GM21528 (cell line): ENCODE results near the gene ZMYM2.

Source experiments
- ATAC-seq: cut with Tn5 transposase; IDR thresholded peaks from one replicate; pipeline ENCODE4 v1.9.1; 2021; ENCODE audit warnings: mild to moderate bottlenecking, moderate library complexity; ENCODE audit not compliant: unreplicated experiment, low FRiP score

ZMYM2 gene

DNA sequence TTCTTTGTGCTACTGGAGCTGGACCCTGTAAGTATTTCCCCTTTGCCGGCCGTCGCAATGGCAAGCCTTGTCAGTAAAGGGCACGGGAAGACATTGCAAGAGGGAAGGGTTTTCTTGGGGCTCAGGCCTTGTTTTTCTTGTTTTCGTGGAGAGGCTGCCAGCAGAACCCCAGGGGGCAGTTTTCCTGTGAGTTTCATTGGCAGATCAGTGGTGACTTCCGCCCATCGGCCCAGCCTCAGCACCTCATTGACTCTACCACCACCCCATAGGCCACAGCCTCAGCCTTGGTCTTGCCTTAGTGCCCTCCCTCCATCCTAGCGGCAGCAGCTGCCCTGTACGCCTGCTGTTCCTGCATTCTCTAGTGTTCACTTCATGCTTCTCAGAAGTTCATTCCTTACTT lies 140.8 kb downstream of the ZMYM2 start:
- no peak for ATAC-seq

DNA sequence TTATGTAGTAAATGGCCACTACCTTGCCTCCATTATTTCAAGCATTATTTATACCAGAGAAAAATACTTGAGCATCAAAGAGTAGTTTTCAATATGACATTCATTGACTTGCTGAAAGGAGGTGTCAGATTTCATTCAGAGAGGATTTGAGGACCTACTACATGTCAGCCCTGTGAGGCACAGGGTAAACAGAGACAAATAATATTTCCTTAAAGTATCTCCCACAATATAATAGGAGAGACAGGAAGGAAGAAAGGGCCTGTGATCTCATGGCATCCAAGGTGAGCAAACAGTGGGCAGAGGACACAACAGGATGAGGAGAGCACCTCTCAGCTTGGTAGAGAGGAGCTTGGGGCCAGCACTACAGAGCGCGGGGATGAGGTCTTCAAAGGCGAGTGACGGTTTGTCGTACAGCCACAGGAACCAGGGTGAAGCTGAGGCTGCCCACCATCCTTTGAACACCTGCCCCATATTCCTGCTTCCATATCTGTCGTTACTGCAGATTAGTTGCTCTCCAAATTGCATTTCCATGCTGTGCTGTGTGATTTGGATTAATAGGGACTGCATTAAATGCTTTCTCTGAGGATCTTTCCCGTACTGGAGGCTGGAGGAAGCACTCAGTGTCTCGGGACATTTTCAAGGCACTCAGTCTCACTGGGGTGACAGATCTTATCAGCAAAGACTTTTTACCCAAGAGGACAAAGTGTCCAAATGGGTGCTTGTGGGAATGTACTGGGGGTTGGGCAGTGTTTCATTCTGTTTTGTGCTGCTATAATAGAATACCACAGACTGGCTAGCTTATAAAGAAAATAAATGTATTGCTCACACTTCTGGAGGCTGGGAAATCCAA lies 143.2 kb downstream of the ZMYM2 start:
- no peak for ATAC-seq

DNA sequence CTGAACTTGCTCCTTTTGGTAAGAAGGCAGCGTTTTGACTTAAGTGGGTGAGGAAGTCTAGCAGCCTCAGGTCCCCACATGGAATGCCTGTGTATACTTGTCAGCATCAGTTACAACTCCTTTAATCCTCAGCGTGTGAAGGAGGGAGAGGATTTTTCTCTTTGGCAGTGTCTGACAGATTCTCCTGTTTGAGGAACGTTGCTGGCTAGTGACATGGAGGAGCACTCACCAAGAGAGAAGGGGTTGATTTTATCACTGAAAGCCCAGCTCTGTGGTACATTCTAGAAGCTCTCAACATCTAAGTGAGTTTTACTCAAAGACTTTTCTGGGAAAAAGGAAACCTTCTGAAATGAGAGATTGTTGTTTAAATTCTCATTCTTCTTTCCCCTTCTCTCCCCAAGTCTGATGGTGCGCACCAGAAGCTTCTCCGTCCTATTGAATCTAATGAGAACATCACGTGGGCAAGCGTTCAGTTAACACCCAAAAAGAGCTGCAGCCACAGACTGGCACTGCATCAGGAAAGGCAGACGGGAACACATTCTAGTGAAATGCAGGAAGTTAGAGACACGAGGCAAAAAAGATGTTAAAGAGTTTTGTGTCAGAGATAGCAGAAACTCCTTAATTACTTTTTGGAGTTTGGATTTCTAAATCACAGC lies 144.1 kb downstream of the ZMYM2 start:
- ATAC-seq, result no peak

DNA sequence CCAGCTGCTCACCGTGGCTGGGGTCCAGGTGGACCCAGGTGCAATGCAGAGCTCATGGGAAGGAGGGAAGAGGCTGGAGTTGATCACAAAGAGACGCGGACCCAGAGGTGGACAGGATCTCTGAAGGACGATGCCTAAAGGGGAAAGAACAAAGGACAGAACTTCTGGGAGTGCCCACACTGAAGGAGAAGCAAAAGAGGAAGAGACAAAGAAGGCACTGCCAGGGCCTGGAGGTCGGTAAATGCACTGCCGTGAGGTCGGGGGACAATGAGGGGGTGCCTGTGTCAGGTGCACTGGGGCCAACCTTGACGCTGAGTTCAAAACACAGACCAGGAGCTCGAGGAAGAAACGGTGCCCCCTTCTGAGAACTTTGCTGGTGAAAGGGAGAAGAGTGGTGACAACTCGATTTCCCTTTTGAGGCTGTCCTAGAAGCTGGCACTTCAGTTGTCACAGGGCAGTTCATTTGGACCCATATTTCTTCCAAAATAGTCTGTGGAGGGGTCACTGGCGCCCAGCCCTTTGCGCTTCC lies 146.7 kb downstream of the ZMYM2 start:
- no peak for ATAC-seq

DNA sequence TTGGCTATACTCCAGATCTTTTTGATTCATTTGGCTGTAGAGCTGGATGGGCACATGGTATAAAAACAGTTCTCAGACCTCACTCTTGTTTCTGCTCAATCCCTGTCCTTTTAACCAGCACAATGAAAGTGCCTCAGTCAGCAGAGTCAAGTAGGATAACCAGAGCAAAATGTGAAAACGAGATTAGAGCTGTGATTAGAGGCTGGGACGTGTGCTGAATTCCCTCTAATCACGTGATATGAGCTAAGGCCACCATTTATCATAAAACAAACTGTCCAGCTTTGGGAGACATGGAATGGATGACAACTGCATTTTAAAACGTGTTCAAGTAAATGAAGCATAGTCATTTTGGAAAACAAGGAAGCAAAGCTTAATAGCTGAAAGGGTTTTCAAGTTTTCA lies 148.2 kb downstream of the ZMYM2 start:
- no peak for ATAC-seq

DNA sequence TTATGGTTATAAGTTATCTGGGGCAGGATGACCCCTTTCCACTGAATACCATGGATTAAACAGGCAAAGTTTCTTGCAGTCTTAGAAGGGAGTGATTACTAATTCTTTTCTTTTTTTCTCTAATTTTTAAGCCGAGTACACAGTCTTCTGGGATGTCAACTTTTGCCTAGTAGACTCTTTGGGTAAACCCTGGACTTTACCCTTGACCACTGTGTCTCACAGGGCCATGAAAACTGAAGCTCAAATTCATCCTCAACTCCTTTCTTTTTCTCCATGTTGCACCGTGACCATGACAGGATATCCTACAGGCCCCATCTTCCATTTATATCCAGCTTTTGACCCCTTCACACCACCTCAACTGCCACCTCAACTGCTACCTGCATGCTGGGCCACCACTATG lies 150.5 kb downstream of the ZMYM2 start:
- ATAC-seq, result no peak

DNA sequence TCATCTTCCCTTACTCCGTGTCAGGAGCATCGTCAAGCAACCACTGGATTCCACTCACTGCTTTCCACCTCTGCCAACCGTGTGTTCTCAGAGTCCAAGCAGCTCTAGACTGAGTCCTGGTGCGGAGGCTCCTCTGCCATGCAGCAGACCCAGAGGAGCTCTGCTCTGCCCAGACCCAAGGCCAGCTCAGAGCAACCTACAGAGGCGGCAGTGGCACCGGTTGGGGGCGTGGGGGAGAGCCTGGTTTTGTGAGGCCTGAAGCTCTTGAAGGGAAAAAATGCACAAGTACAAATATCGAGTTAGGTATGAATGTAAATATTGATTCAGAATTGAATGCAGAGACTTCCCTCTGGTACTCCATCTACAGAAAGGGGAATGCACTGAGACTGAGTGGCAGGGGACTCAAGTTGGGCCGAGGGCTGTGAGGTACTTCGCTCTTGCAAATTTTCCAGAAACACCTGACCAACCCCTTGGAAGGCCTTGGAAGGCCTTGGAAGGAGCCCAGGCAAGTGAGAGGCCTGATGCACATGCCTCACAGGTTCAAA lies 155.6 kb downstream of the ZMYM2 start:
- no peak for ATAC-seq

DNA sequence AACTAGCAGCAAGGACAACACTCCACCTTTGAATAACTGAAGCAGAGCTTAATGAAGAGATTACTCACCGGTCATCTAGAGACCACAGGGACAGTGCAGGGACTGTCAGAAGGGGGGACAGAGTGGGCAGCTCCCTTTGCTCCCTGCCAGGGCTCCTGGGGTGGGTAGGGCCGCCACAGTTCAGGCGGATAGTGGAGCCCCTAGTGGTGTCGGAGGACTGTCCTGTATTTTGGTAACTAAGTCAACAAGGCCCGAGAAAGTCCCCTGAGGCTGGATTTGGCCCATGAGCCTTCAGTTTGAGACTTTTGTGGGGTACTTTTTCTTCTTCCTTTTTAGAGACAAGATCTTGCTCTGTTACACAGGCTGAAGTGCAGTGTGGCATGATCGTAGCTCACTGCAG lies 157.7 kb downstream of the ZMYM2 start:
- no peak for ATAC-seq

DNA sequence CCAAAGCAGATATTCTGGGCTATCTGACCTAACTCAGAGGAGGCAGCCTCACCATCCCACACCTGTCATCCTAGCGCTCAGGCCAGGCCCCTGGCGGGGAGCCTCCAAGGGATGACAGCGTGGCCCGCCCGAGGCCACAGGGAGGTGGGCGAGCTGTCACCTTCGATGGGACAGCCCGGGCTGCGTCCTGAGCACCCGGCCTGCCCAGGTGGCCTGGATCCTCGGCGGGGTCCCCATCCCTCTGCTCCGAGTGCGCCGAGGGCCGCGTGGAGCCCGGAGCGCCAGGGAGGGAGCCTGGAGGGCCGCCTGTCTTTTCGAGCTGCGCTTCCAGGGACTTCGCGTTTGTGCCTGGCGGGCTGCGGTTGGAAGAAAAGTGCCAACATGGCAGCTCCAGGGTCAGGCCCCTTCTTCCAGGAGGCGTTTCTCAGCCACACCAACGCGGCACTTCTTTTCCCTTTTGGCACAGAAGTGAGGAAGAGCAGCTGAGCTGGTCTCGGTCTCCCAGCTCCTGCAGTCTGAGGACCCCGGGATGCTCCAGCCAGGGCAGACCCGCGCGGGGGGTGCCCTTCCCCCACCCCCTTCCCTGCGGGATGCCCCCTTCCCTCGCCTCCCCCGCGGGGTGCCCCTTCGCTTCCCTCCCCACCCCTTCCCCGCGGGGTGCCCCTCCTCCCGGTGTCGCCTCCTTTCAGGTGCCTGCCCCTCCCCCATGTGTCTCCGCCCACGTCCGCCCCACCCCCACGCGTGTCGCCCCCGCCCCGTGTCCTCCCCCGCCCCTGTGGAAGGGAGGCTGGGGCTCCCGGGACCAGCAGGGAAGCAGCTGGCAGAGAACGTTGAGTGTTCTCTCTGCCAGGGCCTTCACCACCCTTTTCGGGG lies 160.0 kb downstream of the ZMYM2 start:
- peak; percentile 20 for ATAC-seq

DNA sequence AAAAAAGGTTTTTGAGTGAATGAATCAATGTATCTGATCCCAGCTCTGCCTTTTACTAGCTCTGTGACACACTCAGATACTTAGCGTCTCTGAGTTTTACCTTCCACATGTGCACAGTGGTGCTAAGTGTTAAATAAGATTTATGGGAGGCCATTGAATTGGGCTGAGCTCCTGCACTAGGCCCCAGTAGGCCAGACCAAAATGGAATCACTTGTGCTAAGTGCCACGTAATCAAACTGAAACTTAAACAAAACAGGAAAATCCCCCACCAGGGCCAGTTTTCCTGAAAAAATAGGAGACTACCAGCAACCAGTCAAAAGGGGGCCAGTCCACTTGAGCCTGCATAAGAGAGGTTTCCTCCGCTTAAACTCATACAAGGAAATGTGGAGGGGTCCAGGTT lies 161.4 kb downstream of the ZMYM2 start:
- no peak for ATAC-seq

DNA sequence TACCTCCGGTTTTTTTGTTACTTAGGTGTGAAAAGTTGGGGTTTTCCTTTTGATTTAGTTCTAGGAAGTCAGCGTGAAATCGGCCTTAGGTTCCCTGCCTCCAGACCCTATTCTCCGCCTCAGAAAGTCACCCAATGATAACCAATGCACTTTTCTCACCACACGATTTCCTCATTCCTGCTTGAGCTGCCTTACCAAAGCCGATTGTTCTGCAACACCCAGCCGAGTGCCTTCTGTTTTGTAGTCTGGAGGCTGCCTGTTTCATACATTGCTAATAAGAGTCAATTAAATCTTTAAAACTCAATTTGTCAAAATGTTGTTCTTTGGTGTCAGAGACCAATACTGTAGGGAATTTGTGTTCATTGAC lies 162.6 kb downstream of the ZMYM2 start:
- no peak for ATAC-seq

DNA sequence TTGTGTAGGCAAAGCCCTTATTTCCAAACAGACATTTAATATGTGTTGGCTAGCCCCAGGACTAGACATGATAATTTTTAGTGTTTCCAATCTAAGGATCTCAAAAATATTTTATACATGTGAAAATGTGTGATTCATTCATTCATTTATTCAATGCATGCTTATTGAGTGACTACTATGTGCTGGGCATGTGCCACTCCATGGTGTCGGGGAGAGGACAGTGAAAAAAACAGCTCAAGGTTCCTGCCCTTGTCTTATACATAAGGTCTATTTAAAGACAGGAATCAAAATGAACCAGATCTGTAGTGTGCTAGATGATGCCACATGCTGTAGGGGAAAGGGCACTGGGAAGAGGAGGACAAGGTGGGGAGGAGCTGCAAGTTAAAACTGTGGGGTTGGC lies 165.8 kb downstream of the ZMYM2 start:
- ATAC-seq, result no peak

DNA sequence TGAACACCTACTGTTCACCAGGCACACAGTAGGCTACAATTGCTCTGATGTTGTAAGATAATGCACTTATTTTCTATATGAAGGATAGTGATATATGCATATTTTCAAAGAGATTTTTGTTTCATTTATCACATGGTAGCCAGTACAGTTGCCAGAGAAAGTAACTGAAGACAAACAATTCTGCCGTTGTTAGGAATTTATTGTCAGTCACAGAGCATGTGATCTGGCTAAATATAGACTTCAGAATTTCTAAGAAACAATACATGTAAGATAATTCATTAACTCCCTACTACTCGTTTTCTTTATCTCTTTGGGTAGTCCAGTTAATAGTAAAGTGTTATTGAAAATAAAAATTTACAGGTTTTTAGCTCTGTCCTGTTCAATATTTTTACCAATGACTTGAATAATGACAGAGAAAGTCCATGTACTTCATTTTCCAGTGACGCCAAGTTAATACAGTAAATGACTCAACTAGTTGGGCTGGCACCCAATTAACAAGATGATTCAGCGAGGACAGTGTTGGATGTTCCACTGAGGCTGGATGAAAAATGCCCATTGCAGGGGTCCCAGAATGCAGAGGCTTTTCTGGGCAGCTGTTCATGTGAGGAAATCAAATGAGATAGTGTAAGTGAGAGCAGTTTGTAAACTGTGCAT lies 166.7 kb downstream of the ZMYM2 start:
- no peak for ATAC-seq

DNA sequence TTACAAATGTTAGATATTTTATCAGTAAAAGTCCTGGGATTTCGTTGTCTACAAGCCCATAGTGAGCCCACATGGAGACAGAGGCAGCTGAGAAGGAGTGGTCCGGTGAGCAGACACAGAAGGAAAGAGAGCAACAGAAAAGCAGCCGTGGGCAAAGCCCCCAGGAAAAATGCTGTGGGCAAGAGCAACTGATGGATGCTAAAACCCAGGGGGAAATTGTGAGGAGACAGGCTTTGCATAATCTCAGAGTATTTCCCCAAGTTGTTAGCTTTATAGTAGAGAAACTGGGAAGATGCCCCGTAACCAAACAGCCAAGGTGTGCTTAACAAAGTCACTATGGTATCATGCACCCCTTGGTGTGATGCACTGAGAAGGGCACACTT lies 167.2 kb downstream of the ZMYM2 start:
- no peak for ATAC-seq

DNA sequence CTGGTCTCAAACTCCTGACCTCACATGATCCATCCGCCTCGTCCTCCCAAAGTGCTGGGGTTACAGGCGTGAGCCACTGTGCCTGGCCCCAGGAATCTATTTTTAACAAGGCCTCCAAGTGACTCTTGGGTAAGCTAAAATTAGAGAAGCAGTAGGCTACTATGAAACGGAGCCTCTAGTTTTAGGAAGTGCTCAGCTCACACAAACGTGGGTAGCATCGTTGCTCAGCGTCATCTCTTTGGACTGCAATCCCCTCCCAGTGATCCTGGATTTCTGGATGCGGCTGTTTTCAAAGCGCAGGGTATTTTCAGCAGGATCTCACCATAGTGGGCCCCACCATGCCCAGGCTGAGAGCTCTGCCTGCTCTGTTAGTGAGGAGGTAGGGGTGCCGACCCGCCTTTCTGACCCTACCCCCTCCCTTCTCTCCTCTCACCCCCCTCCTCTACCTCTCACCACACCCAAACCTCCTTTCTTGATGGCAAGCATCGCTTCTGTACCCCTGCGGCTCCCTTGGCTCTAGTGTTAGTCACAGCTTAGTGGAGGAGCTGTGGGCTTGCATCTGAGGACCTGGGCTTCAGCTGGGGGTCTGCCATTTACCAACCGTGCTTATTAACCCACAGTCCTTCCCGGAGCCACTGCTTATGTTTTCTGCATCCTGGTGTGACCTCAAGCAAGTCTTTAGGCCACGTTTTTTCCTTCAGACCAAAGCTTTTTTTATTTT lies 168.2 kb downstream of the ZMYM2 start:
- no peak for ATAC-seq

DNA sequence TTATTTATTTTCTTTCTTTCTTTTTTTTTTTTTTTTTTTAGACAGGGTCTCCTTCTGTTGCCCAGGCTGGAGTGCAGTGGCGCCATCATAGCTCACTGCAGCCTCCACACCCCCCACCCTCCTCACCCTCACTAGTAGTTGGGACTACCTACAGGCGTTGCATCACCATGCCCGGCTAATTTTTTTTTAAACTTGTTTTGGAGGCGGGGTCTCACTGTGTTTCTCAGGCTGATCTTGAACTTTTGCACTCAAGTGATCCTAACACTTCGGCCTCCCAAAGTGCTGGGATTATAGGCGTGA lies 168.7 kb downstream of the ZMYM2 start:
- ATAC-seq, result no peak

DNA sequence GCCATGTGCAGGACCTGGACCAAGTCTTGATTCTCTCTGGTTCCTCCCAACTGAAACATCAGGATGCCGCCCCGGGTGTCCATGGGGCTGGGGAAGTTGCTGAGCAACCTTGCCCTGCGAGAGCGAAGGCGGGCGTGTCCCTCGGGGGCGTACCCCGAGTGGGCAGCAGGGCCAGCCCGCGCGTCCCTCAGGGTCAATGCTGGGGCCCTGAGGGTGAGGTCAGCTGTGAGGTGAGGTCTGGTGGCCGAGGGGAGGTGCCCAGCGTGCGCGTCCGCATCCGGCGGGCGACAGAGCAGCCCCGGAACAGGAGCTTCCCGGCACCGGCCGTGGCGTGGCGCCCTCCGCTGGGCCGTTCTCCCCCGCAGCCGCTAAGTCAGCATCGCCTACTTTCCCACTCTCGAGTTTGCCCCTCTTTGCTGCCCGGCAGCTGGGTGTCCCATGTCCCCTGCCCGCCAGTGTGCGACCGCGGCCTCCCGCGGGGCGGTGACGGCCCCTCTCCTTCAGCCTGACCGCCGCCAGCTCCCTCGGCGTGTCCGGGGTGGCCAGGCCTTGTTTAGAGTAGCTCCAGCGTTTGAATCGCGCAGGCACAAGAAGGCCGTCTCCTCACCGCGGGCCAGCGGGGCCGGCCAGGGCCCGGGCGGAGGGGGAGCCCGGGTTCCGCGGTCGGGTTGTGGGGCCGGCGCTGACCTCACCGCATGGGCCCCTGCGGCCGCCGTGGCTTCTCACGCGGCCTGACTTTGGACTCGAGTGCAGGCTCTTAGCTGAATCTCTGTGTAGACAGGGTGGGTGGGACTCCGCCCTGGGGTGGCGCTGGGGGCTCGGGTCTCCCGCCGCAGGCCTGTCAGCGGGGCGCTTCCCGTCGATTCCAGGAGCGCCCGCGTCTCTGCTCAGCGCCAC lies 169.3 kb downstream of the ZMYM2 start:
- peak; percentile 64 for ATAC-seq

DNA sequence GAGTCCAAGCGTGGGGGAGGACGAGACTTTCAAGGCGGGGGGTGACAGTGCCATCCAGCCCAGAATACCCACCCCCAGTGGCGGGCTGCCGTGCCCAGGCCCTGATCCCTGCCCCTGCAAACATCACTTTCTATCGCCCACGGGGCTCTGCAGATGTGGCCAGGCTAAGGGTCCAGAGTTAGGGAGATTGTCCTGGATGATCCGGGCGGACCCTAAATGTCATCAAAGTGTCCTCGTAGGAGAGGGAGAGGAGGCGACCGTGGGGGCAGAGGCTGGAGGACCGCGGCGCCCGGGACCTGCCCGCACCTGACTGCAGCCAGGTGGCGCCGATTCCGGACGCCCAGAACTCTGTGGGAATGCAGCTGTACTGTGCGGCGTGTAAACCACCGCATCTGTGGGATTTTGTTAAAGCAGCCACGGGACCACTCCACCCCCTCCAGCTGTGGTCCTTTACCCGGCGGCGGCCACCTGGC lies 170.0 kb downstream of the ZMYM2 start:
- no peak for ATAC-seq

DNA sequence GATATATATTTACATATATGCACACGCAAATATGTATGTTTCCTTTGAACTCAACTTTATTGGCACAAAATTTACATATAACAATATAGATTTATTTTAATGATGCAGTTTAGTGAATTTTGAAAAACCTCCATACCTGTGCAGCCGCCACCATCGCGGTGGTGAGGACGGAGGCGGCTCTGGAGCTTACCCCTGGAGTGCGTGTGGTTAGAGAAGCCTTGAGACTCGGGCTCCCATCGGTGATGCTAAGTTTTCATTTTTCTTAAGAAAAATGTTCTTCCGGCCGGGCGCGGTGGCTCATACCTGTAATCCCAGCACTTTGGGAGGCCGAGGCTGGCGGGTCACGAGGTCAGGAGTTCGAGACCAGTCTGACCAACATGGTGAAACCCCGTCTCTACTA lies 170.5 kb downstream of the ZMYM2 start:
- no peak for ATAC-seq
